SKM-1 (cell line): ENCODE data around the gene RAP1B.

Experiments used
- DNase-seq: peaks from one replicate; lab custom pipeline; 2025; ENCODE audit not compliant: unreplicated experiment; lab: John Stamatoyannopoulos, UW

The RAP1B gene

DNA sequence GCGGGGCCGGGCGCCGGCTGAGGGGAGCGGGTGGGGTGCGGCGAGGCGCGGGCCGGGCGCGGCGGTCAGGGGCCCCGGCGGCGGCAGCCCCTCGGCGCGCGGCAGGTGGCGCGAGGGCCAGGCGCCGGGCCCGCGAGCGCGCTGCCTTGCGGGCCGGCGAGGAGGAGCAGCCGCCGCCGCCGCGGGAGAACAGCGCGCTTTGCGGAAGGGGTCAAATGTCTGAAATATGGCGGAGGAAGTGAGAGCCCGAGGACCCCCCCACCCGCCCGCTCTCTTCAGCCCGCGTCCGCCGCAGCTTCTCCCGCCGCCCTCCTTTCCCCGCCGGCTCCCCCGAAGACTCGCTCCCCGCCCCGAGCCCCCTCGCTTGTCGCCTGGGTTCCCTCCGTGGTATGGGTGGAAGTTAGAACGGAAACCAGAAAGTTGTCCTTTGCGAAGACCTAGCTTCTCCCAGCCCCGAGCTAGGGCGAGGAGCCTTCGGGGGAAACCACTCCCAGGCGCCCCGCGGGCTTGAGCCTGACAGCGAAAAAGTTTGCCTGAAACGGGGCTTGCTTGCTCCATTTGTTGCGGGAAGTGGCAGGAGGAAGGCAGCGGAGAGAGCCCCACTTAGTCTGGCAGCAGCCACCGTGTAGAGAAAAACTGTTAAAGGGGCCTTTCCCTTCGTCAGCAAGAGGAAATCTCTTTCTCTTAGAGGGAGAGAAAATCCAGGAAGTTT is 551 bp downstream of the RAP1B start:
- DNase-seq = no peak

DNA sequence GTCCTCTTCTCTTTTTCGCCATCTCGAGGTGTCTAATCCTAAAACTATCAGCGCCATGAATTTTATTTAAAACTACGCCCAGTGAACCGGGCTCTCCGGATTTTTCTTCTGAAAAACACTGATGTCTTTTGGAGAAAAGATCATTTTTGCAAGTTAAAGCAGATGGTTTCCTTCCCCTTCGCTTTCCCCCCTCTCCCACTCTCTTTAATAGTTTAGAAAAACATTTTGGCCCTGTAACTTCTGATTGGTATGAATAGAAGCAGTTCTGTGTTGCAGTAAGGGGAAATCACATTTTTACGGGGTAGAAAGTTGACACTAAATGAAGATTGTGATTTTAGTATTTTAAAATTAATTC is 1.1 kb downstream of the RAP1B start:
- DNase-seq = no peak

DNA sequence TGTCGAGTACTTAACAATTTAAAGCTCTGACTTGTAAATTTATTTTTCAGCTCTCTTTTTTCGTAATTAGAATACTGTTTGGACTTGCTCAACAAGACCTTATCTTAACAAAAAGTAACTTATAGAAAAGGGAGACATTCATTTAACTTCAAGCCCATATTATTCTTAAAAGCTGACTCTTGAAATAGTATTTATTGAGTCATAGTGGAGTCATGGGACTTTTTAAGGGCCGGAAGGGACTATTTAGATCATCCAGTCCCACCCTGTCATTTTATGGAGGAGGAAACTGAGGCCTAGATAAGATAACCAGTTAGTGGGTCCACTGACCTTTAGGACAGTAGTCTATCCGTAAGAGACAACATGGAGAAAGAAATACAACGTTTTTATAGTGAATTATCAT is 1.5 kb downstream of the RAP1B start:
- no peak for DNase-seq

DNA sequence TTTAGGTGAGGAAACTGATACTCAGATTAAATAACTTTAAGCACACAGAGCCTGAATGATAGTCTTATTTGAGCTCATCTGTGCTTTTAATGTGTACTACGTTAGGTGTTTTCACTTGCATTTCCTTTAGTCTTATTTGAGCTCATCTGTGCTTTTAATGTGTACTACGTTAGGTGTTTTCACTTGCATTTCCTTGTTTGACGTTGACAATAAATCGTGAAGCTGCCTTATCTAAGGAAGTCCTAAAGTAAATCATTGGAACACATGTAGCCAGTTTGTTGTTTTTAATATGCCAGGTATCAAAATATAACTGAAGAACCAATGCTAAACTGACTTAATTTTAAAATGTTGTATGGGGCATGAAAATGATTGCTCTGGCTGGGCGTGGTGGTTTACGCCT is 2.0 kb downstream of the RAP1B start:
- DNase-seq = no peak

DNA sequence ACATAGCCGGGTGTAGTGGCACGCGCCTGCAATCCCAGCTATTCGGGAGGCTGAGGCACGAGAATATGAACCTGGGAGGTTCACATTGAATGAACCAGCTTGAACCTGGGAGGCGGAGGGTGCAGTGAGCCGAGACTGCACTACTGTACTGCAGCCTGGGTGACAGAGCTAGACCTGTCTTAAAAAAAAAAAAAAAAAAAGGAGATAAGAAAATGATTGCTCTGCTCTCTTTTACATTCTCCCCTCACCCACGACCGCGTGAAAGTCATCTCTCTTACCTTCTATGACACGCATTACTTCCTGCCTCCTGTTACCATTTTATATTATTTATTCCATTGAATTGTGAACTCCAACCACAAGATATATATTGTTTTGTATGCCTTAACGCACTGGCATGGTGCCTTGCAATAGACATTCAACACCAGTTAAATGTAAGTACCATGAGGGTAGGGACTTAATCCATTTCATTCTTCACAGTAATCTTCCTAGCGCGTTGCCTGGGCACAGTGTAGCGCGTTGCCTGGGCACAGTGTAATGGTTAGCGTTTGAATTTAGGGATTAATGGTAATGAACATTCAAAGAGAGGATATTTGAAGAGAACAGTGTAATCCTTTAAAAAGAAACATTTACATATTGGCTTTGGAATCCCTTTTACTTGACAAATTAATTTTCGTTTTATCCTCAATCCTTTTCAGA is 2.7 kb downstream of the RAP1B start:
- DNase-seq = no peak

DNA sequence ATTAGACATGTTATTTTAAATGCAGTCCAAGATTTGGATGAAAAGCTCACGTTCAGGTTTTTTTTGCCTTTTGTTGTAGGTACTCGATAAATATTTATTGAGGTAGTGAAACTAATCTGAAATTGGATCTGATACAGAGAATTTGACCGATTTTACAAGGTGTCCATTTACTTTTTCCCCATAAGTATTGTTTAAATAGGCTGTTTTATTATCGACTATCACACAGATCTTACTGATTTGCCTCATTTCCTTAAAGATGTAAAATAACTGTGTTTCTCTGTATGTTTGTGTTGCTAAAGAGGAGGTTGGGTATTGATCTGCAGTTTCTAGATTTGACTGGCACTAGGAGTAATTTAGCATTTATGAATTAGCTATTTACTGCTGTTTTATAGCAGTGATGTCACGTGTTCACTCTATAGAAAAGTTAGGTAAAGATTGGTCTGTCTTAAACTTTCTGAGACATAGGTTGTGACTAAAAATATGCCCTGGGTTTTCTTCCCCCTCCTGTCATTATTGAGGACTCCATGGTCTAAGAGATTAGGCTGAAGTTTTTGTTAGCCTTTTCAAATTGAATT is 3.5 kb downstream of the RAP1B start:
- no peak for DNase-seq

DNA sequence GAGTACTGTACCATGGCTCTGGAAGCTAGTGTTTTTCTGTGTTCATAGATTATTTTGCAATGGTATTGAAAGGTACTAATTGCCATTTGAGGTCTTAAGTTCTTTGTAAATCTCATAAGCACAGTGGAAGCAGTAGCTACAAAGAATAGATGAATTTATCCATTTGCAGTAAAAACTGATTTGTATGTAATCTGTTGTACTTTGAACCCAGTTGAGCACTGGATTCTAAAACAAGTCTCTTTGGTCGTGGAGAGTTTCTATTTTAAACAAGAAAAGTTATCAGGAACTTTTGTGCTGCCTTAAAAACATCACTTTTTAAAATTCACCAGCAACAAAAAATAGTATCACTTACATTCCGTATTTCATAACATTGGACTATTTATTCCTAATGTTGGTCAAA is 4.1 kb downstream of the RAP1B start:
- DNase-seq = no peak

DNA sequence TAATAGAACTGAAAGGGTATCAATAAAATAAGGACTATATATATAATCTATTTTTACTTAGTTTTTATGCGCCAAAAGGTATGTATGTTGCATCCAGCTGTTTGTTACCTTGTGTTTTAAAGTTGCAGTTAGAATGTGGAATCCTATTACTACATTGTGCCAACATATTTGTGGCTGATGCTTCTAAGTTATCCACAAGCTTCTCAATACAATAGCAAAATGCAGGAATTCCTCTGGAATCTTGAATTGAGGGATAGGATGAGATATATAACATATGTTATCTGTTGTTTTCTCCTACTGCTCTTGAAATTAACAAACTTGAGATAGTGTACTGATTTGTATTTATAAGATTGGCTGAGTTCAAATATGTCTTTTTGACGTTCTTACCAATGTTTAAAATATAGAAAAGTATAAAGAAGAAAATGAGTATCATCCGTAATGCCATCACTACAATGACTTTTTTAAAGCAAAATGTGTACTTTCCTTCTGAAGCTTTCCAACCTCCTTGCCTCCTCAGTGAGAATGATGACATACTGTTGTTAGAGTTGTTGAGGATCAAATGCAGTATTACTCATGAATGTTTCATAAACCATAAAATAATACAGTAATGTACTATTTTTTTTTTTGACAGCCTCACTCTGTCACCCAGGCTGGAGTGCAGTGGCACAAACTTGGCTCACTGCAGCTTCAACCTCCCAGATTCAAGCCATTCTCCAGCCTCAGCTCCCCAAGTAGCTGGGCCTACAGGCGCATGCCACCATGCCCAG is 6.6 kb downstream of the RAP1B start:
- no peak for DNase-seq

DNA sequence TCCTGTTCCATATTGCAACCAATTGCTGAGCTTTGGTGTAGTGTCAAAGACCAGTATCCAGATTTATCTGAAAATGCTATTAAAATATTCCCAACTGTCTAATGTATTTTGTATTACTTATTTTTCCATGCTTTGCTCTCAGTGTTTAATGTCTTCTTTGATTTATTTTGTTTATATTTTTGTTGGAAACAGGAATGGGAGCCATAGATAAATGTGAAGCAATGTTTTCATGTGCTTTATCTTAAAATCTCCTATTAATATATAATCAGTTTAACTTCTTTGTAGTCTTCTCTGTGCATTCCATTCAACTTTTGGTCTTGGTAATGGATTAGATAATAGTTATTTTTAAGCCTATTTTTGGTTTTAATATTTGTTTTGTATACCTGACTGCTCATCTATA is 8.8 kb downstream of the RAP1B start:
- DNase-seq = no peak

DNA sequence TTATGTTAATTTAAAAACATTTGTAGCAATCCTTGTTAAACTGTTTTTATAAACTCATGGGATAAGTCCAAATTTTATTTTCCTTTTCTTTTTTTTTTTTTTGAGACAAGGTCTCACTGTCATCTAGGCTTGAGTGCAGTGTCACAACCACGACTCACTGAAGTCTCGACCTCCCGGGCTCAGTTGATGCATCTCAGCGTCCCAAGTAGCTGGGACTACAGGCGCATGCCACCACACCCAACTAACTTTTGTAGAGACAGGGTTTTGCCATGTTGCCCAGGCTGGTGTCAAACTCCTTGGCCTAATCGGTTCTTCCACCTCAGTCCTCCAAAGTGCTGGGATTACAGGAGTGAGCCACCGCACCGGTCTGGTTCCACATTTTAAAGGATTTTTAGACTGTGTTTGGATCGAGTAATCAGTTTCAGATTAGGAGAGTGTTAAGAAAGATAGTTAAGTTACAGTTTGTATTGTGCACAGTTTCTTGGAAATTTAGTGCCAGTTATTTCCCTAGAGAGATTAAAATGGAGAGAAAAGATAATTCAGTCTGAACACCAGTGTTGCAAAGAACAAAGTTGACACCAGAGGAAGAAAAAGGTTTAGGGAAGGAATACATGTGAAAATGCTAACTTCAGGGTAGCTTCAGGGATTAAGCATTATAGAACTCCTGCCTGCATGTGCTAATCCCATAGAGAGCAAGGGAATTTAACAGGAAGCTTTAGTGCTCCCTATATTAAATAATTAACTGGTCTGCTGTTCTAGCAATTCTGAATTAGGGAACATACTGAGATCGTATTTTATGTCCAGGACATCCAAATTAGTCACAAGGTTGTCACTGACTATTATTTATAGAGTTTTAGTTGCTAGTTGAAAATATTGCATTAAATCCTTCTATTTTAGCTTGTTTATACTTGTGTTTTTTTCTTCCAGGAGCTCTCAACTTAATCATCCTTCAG is 10.1 kb downstream of the RAP1B start:
- DNase-seq = no peak

DNA sequence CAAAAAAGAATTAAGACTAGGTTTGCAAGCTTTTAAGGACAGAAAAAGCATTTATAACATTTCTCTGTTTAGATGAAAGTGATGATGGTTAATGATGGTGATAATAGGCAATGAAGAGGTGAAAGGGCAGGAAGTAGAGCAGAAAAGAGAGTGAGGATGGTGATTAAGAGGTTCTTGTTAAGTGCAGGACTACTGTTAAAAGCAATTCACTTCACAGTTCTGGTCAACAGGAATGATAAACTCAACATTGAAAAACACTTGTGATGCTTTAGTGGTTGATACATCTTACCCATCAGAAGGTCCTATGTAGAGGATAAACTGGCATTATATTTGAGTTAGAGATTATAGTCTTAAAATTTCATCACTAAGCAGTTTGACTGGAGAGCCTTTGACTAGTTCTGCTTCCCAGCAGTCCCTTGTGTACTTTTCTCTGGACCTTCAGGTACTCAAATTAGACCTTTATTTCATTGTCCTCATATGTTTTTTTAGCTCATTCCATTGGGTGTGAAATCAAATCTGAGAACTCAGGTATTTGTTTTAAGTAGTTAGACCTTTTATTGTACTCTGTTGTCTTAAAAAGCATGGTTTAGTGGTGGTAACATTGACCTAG is 10.9 kb downstream of the RAP1B start:
- no peak for DNase-seq

DNA sequence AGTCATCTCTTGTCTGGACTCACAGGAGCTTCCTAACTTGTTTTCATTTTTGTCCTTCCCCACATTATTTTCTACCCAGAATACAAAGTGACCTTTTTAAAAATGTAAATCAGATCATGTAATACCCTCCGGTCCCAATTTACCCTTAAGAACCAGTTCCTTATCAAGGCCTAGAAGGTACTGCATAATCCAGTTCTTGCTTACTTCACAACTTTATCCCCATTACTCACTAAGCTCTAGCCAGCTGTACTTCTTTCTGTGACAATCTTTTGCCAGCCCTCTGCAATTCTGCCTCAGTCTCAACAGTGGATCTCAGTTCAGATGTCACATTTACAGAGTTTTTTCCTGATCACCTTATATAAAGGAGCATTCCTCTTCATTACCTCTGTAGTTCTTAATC is 11.6 kb downstream of the RAP1B start:
- DNase-seq = no peak

DNA sequence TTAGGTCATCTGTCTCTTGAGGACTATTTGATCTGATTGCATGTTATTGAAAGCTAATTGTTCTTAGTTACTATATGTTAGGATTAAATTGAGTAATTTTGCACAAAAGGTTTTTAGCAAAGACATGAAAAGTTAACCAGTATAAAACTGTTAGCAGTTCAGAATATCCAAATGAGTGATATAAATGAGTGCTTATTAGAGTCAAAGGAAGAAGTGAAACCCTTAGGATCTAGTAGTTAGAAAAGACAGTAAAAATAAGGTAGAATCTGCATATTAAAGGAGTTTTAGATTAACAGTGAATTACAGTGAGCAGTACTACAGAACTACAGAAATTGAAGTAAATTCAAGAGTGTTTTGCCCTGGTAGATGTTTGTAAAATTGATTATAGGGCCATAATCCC is 12.4 kb downstream of the RAP1B start:
- no peak for DNase-seq

DNA sequence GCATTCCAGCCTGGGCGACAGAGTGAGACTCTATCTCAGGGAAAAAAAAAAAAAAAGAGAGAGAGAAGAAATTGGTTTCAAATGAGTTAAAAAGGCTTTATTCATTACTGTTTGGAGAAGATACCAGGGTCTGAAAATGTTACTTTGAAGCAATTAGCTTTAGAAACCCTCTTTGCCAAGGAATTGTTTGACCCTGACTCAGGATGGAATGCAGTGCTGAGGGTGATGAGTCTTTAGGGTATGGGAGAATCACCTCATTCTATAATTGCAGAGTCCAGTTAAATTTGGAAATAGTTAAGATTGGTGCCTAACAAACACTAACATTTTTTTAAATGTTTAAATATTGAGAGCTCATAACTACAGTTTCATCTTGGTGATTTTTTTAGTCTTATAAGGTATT is 13.3 kb downstream of the RAP1B start:
- DNase-seq = no peak

DNA sequence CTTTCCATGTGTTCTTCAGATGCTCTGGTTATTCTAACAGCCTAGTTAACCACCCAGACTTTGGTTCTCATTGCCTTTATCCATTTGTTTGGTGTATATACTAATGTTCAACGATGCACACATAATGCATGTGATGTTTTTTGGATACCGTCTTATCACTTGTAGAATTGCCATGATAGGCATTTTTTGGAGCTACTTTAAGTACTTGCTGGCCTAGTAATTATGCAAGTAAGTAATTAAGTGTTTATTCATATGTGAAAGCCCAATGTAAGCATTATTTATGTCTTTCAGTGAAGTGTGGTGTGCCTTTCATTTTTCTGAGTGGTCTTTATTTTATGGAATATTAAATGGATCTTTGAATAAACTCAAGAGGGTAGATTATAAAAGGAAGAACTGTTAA is 14.2 kb downstream of the RAP1B start:
- DNase-seq = no peak

DNA sequence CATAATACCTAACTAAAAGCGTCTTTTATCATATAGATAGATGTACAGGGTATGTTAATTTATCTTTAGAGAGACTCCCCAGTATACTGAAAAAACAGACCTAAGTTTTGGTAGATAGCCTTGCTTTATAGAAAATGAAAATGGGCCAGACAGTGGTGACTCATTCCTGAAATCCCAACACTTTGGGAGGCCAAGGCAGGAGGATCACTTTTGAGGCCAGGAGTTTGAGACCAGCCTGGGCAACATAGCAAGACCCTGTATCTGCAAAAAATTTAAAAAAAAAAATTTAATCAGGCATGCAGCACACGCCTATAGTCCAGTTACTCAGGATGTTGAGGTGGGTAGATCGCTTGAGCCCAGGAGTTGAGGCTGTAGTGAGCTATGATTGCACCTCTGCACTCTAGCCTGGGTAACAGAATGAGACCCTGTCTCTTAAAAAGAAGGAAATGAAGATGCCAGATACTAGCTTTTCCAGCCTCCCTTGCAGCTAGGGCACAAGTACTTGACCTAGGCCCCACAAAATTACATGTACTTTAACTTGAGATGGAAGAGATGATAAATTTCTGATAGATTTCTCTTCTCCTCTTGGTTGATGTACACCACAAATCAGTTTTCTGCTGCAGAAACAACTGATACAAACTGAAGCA is 17.1 kb downstream of the RAP1B start:
- no peak for DNase-seq

DNA sequence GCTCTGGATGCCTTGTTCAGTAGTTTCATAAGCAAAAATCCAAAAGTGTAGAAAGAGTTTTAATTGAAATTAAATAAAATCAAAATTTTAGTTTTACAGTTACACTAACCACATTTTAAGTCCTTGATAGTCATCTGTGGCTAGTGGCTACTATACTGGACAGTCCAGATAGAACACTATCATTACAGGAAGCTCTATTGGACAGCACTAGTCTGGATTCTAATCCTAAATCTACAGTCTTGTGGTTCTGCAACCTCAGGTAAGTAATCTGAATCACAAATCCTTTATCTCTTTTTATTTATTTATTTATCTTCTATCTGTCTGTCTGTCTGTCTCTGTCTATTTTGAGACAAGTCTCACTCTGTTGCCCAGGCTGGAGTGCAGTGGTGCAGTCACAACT is 18.0 kb downstream of the RAP1B start:
- DNase-seq = no peak

DNA sequence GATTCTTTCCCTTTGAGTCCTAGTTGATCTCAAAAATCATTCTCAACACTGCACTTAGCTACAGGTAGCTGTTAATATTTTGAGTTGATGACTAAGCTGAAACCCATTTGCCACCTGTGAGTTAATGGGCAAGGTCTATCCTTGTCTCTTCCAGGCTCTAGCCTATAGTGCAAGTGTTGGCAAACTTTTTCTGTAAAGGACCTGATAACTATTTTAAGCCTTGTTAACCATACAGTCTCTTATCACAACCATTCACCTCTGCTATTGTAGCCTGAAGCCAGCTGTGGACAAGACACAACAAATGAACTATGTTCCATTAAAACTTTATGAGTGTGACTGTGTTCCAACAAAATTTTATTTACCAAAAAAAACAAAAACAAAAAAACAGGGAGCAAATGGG is 19.4 kb downstream of the RAP1B start:
- DNase-seq = no peak

DNA sequence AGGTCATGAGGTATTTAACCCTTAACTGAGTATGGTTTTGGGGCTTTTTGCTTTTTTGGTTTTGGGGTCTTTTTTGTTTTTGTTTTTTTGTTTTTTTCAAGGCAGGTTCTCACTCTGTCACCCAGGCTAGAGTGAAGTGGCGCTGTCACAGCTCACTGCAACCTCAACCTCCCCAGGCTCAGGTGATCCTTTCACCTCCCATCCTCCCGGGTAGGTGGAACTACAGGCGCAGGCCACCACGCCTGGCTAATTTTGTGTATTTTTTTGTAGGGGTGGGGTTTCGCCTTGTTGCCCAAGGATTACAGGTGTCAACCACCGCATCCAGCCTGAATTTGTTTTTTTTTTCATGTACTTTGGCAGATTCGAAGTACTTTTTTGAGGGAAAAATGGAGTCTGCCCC is 19.9 kb downstream of the RAP1B start:
- DNase-seq = no peak

DNA sequence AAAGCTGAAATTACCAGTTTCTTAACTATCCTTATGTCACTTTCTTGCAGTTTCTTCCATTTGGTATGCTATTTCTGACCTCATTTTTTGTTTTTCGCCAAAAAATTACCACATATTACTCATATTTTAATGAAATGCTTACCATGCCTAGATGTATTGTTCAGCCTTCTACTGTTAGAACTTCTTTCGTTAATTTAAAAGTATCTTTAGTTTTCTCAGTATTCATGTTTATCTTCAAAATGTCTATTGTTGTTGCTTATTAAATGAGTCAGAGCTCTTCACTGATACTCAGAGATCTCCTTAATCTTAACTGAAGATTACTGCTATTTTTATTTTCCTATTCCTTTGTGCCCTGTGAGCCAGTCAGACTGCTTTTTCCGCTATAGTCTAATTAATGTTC is 20.5 kb downstream of the RAP1B start:
- no peak for DNase-seq
